Motor neuron (in vitro differentiated cells): ENCODE data around the gene XYLT2. TPM values are rescaled to one million over a fixed set of nuclear protein-coding genes. Genes with fewer than 3 reads are reported as not detected.
"Not testable (repeated sequence)": the region's sequence is repeated elsewhere in the genome, so short reads cannot be mapped to it uniquely, and the experiment has no call there.

Experiments
- ATAC-seq, 8 experiments: fragments of 200-7000 bp; cut with Tn5 transposase; replicated peaks in 6 of 8; 2 replicates each; pipeline ENCODE4 v1.8.0; 2021; ENCODE audit warnings: mild to moderate bottlenecking in 8 of 8, moderate library complexity in 8 of 8
- H3K27ac ChIP-seq, 2 donors: fragments of 250-450 bp; sonication (Bioruptor Pico); 2 replicates each; pipeline ENCODE4 v1.9.0; 2021; ENCODE audit warnings: antibody characterized with exemption in 2 of 2, mild to moderate bottlenecking in 2 of 2, moderate library complexity in 1 of 2
- H3K4me1 ChIP-seq, 2 donors: fragments of 250-450 bp; sonication (Bioruptor Pico); replicated peaks in 1 of 2; 2 replicates each; pipeline ENCODE4 v1.6.1; 2021; ENCODE audit warnings: antibody characterized with exemption in 2 of 2, mild to moderate bottlenecking in 2 of 2, moderate library complexity in 1 of 2
- H3K4me3 ChIP-seq, 5 donors: fragments of 250-450 bp; sonication (Bioruptor Pico); 2 replicates each; pipeline ENCODE4 v1.9.0; 2021; ENCODE audit warnings: antibody characterized with exemption in 5 of 5, mild to moderate bottlenecking in 5 of 5, moderate library complexity in 4 of 5
- WGBS, 10 experiments: fragments of 450-650 bp; shearing (Covaris generic); methylation state at CpG; one replicate each; pipeline ENCODE4 v1.0.0; 2022; 5-methylcytosine and 5-hydroxymethylcytosine counted together
- in situ Hi-C, 9 experiments: fragments of 400-800 bp; cut with MboI; loops; one replicate each; pipeline ENCODE4 v1.15.0; 2021; ENCODE audit warnings: low sequenced_read_pairs in 9 of 9, low pct_unique_long_range_greater_than_20kb in 2 of 9; ENCODE audit not compliant: unreplicated experiment in 9 of 9
- total RNA-seq, 8 experiments: library from RNA; unstranded; fragments of 300-600 nt; gene quantifications; 2 replicates each; pipeline versions ENCODE4 v1.2.3 to v1.2.4, GENCODE V29; 2022

The XYLT2 gene
- total RNA-seq, 8 experiments from 2014 or later: 8.3 to 25.8 (median 10.9) TPM

DNA sequence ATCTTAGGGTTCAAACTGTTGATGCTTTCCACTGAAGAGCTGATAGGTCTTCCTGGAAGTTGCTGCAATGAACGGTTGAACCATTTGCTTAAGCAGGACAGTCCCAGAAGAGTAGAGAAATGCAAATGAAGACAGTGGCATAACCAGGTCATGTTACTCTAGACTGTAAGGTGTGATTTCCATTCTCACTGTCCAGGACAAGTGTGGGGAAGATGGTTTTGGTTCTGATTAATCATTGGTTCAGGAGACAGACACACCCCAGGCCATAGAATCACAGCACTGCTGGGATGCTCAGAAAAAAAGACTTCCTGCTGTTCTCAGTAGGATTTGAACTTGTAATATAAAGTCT lies 34.8 kb upstream of the XYLT2 start:
- peak in 1 of 8 experiments; percentile 35 for ATAC-seq
- 44 to 75% (median 71%) methylated on average over 1 of the region's 1 CpG; no CpG with 5 or more reads in 5 of the 10 experiments for WGBS, 10 experiments
- H3K27ac ChIP-seq: no peak overlapping the region

DNA sequence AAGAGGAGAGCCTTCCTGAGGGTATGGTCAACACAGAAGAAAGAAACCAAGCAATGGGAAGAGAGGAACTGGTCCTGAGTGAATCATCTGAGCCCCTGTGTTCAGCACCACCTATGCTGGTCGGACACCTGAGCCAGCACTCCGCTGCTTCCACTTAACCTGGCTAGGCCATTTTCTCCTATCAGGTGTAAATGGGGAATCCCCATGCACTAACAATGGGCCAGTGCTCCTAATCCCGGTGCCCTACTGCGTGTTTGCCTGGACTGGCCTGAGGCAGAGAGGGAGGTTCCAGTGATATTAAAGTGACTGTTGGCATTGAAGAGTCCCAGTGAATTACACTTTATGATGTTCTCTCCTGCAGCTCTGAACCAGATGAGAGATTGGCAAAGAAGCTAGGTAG lies 34.4 kb upstream of the XYLT2 start:
- H3K4me3 ChIP-seq: no peak overlapping the region
- no peak for ATAC-seq
- H3K4me1 ChIP-seq: no peaks in the 10 kb centered on the region
- H3K27ac ChIP-seq: no peak overlapping the region
- 37 to 100% (median 87%) methylated on average over 2 to 4 of the region's 4 CpGs; no CpG with 5 or more reads in 1 of the 10 experiments for WGBS, 10 experiments
- in situ Hi-C loops: no loop called here

More for the DNA sequence above, 34.8 kb upstream of the XYLT2 start:
- in situ Hi-C loops: no loop called here
- no peaks in the 10 kb centered on the region for H3K4me1 ChIP-seq
- H3K4me3 ChIP-seq: no peak overlapping the region

DNA sequence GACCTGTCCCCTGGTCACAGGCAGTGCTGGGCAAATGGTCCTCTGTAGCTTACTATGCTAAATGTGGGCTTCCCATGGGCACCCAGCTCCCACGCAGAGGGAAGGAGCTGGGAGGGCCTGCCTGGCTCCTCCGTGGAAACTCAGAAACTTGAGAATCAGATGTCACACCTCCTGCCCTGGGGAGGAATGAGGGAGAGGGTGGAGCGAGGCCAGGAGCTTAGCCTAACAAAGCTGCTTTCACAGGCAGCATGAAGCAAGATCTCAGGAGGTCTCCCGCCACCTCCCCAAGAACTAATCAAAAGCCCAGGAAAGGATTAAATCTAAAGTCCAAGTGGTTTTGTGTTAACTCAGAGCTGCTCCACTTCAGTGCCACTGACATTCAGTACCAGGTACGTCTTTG lies 33.6 kb upstream of the XYLT2 start:
- ATAC-seq: peak in 3 of 8 experiments; percentile 36 to 86 (median 77)
- WGBS, 10 experiments: 10 to 70% (median 14%) methylated on average over 1 to 3 of the region's 5 CpGs; no CpG with 5 or more reads in 5 of the 10 experiments
- in situ Hi-C loops: no loop called here
- H3K27ac ChIP-seq: no peak overlapping the region
- H3K4me1 ChIP-seq: no peaks in the 10 kb centered on the region
- no peak overlapping the region for H3K4me3 ChIP-seq

DNA sequence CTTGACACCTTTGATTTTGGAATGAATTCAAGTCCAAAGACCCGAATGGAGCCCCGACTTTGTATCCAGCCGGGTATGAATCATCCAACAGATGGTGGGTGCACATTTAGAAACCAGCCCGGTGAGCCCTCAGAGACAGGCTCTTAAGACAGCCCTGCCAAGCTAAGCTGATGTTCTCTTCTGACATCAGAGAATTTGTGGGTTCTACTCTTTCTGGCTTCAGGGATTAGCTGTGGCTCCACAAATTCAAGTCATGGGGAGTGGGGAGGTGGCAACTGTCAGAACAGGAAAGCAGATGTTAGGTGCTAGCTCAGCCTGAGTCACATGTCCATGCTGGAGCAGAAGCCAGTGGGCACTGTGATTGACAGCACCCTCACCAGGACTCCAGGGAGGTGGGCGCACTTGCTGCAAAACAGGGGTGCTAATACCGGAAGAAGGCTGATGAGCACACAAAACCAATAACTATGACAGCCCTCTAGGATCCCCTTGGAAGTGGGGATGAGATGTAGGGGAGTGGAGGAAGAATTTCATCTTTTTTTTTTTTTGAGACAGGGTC lies 31.4 kb upstream of the XYLT2 start:
- H3K4me3 ChIP-seq: no peak overlapping the region
- H3K27ac ChIP-seq: no peak overlapping the region
- peaks cover 5 to 9% of the 10 kb centered on the region in 2 donors for H3K4me1 ChIP-seq
- in situ Hi-C loops: no loop called here
- 70 to 93% (median 82%) methylated on average over 1 to 5 of the region's 6 CpGs; no CpG with 5 or more reads in 3 of the 10 experiments for WGBS, 10 experiments
- no peak for ATAC-seq

DNA sequence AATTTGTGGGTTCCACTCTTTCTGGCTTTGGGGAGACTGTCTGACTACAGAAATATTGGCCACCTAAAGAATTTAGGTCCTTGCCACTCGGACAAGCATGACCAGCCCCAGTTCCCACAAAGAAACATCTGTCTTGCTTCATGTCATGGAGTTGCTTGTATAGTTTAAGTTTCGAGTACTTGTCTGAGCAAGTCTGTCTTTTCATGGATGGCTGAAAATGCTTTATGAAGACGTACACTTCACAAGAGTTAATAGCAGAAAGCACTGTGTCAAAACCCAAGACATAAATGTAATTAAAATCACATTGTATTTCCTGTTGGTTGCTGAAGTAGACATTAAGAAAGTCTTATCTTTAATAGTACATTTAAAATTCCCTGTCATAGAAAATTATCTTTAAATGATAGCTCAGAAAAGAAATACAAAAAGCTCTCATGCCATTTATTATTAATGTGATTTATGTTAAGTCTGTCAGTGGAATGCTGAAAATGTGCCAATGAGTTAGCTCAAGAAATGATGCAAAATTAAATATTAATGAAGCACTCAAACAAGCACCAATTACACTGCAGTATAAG lies 29.8 kb upstream of the XYLT2 start:
- Histone ChIP-seq H3K27ac (no peak overlapping the region), H3K4me1 (peaks cover 9% of the 10 kb centered on the region in 2 donors), H3K4me3 (no peak overlapping the region)
- 17 to 100% (median 52%) methylated on average over 1 to 3 of the region's 3 CpGs; no CpG with 5 or more reads in 2 of the 10 experiments for WGBS, 10 experiments
- in situ Hi-C loops: no loop called here
- ATAC-seq: no peak

DNA sequence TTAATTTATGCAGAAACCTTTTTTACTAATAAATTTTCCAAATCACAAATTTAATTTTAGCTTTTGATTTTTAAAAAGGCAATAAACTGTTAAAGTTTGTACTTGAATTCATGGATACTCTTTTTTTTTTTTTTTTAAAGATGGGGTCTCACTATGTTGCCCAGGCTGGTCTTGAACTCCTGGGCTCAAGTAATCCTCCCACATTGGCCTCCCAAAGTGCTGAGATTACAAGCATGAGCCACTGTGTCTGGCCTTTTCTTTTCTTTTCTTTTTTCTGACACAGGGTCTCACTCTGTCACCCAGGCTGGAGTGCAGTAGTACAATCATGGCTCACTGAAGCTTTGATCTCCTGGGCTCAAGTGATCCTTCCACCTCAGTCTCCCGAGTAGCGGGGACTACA lies 29.3 kb upstream of the XYLT2 start:
- H3K27ac ChIP-seq, ATAC-seq, in situ Hi-C loops, H3K4me1 ChIP-seq, H3K4me3 ChIP-seq: not testable (repeated sequence)
- 73 to 100% (median 95%) methylated on average over 1 to 2 of the region's 2 CpGs; no CpG with 5 or more reads in 4 of the 10 experiments for WGBS, 10 experiments

DNA sequence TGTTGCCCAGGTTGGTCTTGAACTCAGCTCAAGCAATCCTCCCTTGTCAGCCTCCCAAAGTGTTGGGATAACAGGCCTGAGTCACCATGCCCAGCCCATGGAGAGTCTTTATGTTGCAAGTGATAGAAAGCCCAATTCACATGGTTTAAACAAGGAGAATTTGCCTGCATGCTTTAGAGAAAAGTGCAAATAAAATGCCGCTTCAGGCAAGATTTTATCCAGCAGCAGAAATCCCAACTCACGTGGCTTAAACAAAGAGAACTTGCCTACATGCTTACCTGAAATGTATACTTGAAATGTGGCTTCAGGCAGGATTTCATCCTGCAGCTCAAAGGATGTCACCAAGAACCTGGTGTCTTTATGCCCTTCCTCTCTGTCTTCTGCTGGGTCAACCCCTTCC lies 28.8 kb upstream of the XYLT2 start:
- in situ Hi-C loops: no loop called here
- no peak overlapping the region for H3K4me3 ChIP-seq
- H3K27ac ChIP-seq: no peak overlapping the region
- 43 to 100% (median 100%) methylated on average over 1 to 2 of the region's 2 CpGs; no CpG with 5 or more reads in 2 of the 10 experiments for WGBS, 10 experiments
- H3K4me1 ChIP-seq: peaks cover 9% of the 10 kb centered on the region in 2 donors
- ATAC-seq: no peak

DNA sequence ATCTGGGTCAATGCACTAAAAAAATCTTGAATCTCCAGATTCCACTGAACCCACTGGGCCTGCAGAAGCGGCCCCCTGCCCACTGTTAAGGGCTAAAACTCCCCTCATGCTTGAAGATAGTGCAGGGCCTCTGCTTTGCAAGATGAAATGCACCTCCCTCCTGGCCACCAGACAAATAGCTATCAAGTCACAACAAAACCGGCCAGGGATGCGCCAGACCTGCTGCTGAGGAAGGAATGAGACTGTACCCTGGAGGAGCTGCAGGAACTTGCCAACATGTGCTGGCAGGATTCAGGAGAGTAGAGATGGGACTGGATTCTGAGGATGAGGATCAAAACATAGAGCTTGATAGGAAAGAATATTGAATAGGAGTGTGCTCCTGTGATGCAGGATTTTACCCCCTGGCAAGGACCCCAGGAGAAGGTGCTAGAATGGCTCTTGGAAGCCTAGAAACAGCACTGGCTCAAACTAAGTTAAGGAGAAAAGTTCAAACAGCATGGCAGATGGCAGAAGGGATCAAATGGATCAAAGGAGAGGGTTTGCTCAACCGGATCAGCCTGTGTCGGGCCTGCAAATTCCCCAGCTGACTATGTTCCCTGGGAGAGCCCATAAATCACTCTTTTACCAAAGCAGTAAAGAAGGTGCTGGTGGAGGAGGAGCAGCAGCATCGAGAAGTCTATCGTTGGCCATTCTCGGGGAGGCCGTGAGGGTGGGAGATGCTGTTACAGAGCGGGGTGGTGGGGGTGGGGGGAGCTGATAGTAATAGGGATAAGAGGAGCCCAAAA lies 27.2 kb upstream of the XYLT2 start:
- peaks cover 9% of the 10 kb centered on the region in 2 donors for H3K4me1 ChIP-seq
- H3K4me3 ChIP-seq: no peak overlapping the region
- in situ Hi-C loops: no loop called here
- WGBS, 10 experiments: 0 to 58% (median 30%) methylated on average over 1 to 8 of the region's 10 CpGs; no CpG with 5 or more reads in 4 of the 10 experiments
- peak overlapping the region in 1 of 2 donors; percentile 72 for H3K27ac ChIP-seq
- peak in 5 of 8 experiments; percentile 70 to 90 (median 86) for ATAC-seq

DNA sequence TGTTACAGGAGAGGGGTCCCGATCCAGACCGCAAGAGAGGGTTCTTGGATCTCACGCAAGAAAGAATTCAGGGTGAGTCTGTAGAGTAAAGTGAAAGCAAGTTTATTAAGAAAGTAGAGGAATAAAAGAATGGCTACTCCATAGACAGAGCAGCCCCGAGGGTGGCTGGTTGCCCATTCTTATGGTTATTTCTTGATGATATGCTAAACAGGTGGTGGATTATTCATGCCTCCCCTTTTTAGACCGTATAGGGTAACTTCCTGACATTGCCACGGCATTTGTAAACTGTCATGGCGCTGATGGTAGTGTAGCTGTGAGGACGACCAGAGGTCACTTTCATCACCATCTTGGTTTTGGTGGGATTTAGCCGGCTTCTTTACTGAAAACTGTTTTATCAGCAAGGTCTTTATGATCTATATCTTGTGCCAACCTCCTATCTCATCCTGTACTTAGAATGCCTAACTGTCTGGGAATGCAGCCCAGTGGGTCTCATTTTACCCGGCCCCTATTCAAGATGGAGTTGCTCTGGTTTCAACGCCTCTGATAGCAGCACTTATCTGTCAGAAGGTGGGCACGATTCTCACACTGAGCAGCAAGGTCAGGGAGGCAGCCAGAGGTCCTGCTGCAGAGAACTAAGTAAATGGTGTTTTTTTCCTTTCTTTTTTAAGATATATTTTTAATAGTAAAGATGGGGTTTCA lies 26.5 kb upstream of the XYLT2 start:
- ATAC-seq: peak in 4 of 8 experiments; percentile 2 to 50 (median 42)
- H3K4me1 ChIP-seq: peaks cover 9% of the 10 kb centered on the region in 2 donors
- in situ Hi-C loops: no loop called here
- no peak overlapping the region for H3K4me3 ChIP-seq
- 63 to 100% (median 80%) methylated on average over 1 to 7 of the region's 12 CpGs; no CpG with 5 or more reads in 2 of the 10 experiments for WGBS, 10 experiments
- peak overlapping the region in 1 of 2 donors; percentile 72 for H3K27ac ChIP-seq

DNA sequence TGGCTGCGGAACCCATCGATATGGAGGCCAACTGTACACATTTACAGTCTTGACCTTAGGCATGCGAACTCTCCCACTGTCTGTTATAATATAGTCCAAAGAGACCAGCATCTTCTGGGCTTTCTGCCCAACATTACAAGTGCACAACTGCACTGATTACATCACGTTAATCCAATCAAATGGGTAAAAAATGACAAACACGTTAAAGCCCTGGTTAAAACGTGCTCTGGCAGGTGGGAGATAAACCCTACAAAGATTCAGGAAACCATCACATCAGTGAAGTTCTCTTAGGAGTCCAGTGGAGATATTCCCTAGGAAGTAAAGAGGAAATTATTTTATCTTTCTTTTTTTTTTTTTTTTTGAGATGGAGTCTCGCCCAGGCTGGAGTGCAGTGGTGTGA lies 23.7 kb upstream of the XYLT2 start:
- no peak for ATAC-seq
- 55 to 97% (median 87%) methylated on average over 2 to 7 of the region's 7 CpGs for WGBS, 10 experiments
- in situ Hi-C loops: no loop called here
- no peak overlapping the region for H3K27ac ChIP-seq
- no peak overlapping the region for H3K4me3 ChIP-seq
- peaks cover 9% of the 10 kb centered on the region in 2 donors for H3K4me1 ChIP-seq

DNA sequence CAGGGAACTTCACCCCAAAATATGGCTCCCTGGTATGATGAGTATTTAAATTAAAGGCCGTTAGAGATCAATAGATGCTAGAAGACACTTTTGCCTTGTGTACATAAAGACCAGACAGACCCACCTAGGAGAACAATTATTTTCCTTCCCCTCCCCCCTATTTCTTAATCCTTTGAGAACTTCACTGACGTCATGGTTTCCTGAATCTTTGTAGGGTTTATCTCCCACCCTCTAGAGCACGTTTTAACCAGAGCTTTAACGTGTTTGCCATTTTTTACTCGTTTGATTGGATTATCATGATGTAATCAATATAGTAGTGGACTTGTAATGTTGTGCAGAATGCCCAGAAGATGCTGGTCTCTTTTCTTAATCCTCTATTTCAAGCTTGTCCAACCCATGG lies 22.9 kb upstream of the XYLT2 start:
- WGBS, 10 experiments: 14 to 100% (median 75%) methylated on average over 1 to 5 of the region's 5 CpGs
- Histone ChIP-seq H3K27ac (no peak overlapping the region), H3K4me1 (peaks cover 9% of the 10 kb centered on the region in 2 donors), H3K4me3 (no peak overlapping the region)
- in situ Hi-C loops: no loop called here
- ATAC-seq: no peak

DNA sequence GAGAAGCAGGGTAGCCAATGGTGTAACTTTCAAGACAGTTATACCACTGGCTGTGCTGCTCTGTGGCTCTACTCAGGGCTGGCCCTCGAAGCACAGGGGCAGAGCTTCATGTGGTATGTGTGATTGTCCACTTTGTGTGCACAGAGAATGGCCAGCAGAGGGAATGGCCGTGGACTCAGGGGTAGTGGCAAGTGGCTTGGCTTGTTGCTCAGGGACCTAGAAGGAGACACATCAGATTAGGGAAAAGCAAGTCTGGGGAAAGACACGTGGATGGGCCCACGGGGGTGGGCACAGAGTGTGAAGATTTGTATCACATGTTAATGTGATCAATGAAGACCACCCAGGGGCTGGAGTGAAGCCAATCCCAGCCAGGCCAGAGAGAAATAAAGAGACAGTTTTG lies 20.0 kb upstream of the XYLT2 start:
- in situ Hi-C loops: no loop called here
- Histone ChIP-seq H3K4me3 (no peak overlapping the region), H3K4me1 (no peaks in the 10 kb centered on the region), H3K27ac (no peak overlapping the region)
- 8 to 85% (median 51%) methylated on average over 2 to 4 of the region's 4 CpGs; no CpG with 5 or more reads in 4 of the 10 experiments for WGBS, 10 experiments
- no peak for ATAC-seq
